HG03175 (cell line): ENCODE measurements around the gene RBFOX1.

Experiments used
- ATAC-seq: cut with Tn5 transposase; IDR thresholded peaks from one replicate; pipeline ENCODE4 v1.9.1; 2021; ENCODE audit warnings: mild to moderate bottlenecking, moderate library complexity; ENCODE audit not compliant: unreplicated experiment

The RBFOX1 gene

DNA sequence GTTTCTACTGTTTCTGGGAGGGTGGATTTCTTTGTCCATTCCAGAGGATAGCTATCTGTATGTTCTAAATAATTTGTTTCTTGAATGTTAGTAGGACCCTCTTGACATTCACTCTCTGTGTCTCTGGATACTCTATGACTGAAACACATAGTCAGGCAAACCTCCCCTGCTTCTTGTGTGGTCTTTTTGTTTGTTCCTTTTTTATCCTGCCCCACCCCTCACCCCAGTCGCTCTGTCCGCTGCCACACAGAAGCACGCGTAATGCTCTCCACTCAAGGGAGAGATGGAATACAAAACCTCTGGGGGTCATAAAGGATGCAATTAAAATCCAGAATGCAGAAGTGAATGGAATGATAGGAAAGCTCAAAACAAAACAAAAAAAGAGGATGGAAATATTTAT is 253.1 kb downstream of the RBFOX1 start:
- ATAC-seq, result no peak

DNA sequence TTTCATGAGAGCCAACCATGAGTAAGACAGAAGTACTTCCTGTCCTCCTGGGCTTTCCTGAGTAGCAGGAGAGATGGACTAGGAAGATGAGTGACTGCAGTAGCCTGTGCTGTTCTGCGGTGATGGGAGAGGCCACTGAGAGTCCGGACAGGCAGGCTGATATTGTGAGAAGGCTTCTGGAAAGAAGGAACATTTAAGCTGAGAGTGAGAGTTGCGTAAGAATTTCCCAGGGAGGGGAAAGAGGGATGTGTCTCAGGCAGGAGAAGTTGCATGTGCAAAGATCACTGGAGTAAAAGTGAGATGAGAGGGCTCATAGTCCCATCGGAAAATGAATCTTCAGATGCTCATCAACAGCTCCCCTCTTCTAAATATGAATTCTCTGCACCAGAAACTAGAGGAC is 258.3 kb downstream of the RBFOX1 start:
- ATAC-seq, result no peak

DNA sequence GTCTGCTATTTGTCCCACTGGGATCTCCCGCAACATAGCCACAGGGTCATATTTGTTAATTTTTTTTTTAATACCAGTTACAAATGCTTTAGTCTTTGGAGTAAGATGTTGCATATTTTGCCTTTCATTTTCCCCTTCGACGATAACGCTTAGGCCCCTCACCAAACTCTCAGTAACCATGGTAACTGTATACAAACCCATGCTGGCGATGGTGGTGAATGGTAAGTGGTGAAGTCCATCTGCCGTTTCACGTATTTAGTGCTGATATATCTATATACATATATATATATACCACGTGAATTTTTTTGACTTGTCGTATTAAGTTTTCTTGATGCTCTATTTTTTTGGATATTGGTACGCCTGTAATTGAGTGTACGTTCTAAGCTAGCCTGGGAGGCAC is 263.7 kb downstream of the RBFOX1 start:
- no peak for ATAC-seq

DNA sequence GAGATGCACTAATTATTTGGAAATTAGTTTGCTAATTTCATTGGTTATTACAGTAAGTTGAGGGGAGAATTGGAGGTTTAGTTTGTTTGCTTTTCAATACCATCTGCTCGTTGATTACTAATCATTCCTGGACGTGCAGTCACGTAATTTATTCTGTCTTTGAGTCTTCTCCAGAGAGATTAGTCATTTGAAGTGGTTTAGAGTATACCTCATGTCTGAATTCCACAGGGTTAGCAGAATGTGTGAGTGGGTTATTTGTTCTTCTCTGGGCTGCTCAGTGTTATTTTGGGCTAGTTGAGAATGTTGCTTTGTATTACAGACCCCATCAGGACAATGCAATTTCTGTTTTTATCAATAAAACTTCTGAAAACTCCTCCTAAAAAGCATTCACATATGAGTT is 265.0 kb downstream of the RBFOX1 start:
- ATAC-seq, result no peak

DNA sequence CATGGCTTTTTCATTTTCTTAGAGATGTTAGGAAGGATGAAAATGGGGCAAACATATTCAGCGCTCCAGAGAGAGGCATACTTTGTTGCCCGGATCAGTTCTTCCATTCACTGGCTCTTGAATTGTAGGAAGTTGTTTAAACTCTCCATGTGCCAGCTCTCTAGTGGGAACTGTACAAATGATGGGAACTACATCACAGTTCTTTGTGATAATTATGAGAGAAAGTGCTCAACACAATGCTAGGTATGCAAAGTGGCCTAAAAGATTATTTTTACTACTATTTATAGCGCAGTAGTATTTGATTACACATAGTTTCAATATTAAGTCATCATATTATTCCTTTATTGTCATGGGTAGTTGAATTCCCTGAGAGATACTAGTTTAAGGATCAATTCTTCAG is 268.5 kb downstream of the RBFOX1 start:
- no peak for ATAC-seq

DNA sequence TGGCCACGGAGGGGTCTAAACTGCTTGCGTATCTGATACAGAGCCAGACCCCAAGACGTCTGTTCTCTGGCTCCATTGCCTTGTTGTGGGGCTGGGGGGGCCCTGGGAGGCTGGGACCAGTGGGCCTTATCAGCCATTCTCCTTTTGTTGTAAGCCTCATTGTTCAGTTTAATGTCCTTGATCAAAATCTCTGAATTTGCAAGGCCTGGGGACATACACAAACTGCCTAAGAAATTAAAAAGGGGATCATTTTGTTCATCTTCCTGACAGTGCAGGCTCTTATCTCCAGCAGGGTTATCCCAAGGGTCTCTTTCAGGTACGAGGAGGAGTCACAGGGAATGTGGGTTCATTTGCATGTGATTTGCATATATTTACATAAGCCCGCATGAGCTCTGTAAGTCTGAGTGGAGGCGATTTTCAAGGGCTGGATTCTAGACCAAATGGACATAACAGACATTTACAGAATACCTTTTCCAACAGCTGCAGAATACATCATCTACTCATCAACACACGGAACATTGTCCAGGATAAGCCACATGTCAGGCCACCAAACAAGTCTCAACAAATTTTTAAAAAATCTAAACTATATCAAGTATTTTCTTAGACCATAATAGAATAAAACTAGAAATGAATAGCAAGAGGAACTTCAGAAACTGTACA is 269.8 kb downstream of the RBFOX1 start:
- no peak for ATAC-seq

DNA sequence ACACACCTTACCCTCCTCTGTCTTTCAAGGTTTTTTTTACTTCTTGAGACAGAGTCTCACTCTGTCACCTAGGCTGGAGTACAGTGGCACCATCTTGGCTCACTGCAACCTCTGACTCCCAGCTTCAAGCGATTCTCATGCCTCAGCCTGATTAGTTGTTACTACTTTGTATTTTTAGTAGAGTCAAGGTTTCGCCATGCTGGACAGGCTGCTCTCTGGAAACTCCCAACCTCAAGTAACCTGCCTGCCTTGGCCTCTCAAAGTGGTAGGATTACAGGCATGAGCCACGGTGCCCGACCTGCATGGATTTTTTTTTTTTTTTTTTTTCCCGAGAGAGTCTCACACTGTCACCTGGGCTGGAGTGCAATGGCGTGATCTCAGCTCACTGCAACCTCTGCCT is 273.2 kb downstream of the RBFOX1 start:
- no peak for ATAC-seq

DNA sequence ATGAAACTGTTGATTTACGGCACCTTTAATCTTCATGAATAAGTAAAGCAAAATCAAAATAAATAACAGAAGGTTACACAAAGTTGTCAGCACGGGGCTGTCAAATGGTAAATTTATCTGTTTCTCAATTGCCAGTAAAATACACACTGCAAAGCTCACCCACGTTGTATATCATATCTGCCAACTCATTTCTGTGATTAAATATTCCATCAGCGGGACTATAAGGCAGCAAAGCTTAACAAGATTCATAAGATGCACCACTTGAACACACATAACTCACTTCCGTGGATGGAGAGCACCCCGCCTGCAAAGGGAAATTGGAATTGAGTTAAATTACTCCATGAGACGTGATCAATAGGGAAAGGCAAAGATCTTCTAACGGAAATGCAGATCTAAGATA is 280.0 kb downstream of the RBFOX1 start:
- ATAC-seq, result no peak

DNA sequence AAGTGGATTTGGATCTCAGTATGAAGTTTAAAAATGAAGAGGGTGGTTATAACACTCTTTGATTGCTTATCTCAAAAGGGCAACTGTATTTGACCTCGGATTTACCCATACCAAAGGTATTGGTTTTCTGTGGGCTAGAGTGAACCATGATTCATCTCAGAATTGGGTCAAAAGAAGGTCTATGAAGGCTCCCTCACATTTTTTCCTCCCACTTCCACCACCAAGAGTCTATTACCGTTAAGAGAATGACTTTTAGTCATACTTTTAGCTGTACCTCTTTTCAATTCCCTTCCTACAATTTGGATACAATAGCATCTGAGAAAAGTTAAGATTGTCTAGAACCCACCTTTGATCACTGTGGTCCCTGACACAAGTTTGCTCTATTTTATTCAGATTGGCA is 280.9 kb downstream of the RBFOX1 start:
- no peak for ATAC-seq

DNA sequence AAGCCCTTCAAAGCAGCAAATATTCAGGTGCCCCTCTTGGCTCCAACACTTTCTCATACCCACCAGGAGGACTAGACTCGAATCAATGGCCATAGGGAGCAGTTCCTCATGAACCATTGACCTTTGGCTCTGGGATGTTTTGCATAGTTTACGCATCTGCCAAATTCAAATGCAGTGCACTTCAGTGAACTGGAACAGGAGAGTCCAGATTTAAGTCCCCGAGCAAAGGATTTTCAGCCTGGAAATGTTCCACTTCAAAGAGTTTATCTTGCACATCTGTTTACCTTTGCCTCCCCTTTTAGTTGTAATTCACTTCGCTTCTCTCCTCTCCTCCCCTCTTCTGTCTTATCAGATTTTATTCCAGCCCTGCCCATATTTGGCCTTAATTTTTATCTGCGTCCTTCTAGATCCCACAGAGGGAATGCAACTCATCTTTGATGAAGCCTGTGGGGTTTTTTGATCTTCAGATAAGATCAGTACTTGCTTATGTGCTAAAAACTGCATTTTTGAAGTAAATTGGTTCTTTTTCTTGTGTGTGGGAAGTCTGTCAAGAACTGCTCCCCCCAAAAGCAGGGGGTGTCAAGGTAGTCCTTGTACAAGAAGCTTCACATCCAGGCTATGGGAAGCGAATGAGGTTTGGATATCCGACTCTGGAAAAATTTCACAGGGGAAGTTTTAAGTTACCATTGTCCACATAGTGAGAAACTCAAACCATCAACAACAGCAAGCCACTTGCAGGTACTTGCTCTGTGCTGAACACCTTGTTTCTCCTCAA is 281.6 kb downstream of the RBFOX1 start:
- no peak for ATAC-seq

DNA sequence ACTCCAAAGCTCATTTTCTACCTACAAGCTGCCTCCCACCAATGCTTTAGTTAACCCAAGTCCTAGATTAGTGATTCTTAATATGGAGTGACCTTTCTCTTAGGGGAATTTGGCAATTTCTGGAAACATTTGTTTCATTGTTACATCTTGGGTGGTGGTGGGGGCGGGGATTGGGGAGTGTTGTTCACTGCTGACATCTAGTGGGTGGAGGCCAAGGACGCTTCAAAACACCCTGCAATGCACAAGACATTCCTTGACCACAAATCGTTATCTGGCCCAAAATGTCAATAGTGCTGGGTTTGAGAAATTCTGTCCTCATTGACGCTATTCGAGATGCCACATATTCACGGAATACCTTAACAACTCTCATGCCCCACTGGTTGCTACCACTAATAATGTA is 282.9 kb downstream of the RBFOX1 start:
- no peak for ATAC-seq

DNA sequence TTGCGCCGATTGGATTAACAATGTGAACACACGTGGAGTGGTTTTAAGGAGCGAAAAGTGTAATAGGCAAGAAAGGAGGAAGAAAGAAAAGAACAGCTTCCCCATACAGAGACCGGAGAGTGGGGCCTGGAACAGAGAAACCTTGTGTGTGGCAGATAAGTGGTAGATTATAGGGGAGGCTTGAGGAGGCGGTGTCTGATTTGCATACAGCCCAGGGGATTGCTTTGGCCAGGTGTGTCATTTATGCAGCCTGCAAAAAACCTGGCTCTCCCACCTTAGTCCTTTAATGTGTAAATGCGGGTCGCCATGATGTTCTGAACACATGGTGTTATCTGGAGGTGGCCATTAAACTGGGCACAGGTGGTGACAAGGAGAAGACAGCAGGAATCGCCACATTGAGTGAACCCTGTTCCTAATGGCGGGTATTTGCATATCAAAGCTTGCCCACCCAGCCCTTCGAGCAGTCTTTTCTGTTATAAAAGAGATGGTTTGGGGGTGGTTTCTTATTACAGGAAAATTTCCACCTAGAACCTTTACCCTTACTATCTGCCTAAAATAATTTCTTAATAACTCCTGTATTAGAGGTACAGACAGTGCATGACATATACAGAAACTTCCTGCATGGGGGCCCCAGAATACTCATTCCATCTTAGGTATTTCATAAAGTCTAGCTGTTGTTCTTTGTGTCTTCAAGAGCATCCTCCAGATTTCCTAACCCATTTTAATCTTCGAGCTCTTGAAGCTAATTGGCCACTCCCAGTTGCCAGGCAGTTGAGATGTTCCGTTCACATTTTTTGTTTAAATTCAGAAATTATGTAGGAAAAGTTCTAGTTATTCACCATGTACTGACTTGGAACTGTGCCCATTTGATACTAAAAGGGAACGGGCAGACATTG is 292.5 kb downstream of the RBFOX1 start:
- ATAC-seq, result no peak

DNA sequence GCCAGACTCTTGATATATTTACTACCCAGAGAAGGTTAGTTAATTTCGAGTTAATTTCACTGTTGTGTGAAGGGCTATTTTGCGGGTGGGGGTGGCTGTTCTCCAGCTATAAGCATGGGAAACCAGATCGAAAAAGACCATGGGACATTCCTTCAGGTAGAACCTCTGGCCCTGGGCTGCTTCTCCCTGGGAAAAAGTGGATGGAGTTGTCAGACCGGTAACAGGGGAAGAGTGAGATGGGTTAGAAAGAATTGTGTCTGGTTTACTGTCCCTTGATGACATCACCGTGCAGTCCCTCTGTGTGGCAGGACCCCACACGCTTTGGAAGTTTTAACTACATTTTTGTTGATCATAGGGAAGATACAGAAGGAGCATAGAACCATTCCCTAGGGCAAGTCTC is 296.3 kb downstream of the RBFOX1 start:
- no peak for ATAC-seq

DNA sequence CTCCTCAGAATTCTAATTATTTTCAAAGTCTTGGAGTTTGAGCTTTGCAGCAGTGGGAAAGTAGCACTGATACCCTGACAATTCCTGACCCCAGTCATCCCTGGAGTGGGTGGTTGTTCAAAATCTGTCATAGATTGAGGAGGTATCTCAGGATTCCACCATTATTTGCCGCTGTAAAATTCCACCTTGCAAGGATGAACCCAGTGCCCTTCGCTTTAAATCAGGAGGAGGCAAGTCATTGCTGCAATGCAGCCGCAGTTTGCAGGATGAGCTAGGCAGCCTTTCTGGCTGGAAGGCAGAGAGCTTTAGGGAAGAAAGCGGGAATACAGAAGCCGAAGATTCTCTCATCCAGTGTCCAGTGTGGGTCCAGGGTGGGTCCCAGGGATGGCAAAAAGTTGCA is 296.9 kb downstream of the RBFOX1 start:
- no peak for ATAC-seq

DNA sequence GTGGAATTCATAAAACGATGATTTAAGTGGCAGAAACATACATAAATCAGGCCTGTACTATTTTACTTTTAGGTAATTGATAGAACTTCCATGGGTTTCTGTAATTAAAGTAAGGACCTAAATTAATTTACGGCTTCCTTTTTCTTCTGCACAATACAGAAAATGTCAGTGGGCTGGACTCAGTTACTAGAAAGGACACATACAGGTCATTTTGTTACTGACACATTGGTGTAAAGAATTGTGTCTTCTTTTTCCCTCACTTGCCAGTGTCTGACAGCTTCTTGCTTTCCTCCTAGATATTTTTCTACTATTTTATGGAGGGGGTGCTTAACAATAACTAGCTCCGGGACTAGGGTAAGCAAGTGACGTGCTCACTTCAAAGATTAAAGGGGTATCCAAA is 304.8 kb downstream of the RBFOX1 start:
- ATAC-seq, result no peak

DNA sequence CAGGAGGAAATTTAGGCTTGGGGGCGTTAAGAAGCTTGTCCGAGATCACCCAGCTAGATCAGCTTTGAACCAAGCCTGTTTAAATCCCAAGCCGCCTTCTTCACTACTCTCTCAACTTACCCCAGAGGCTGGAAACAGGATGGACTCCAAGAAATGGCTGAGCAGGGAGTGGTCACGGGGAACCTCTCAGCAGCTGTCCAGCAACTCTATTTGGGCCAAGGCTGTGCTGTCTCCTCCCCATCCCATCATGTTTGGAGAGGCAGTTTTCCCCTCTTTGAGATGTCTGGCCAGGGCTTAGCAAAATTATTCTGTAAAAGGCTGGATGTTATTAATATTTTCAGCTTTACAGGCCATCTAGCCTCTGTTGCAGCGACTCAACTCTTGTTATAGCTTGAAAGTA is 305.7 kb downstream of the RBFOX1 start:
- no peak for ATAC-seq

DNA sequence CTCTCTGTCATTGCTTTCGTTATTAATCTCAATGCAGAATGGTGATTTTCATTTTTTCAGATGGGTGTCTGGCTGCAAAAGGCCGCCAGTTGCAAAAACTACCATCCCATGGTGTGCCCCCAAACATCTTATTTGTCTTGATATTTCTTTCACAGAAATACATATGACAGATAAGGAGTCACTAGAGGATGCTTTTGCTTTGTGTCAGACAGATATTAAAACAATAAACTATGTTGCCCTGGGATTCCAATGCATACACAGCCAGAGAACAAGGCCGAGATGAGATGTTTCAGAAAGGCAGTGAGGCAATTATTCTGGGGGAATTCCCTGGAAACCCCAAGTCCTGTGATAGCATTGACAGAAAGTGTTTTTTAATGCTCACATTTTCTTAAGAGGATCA is 307.7 kb downstream of the RBFOX1 start:
- no peak for ATAC-seq

DNA sequence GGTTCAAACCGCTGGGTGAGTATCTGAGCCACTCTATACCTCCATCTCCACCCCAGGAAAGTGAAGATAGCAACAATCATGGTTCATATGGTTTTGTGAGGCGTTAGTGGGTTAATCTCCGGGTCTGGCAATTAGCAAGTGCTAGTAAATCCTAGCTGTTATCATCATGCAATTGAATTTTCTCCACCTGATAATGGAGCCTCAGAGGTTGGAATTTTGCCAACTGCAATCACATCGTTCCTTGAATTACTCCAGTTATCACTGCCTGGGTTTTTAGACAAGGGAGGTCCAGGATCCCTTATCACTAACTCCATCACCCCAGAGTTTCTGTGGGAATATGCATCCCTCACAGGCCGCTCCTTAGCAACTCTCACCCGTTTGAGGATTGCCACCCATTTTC is 311.5 kb downstream of the RBFOX1 start:
- no peak for ATAC-seq

DNA sequence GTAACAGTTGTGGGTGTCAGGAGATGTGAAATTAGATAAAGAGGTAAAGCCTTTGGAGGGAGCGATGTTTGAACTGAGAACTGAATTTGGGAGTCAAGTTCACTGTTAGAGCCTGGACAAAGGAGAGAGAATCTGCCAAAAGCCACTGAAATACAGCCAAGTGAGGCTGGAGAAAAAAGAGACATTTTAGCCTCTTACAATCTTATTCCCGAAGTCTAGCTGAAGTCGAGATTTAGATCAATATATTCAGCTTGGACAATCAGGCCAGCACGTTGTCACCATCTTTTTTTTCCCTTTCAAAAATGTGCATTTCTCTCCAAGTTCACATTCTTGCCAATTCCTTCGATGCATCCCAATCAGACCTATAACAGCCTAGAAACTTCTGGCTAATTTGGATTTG is 312.2 kb downstream of the RBFOX1 start:
- no peak for ATAC-seq

DNA sequence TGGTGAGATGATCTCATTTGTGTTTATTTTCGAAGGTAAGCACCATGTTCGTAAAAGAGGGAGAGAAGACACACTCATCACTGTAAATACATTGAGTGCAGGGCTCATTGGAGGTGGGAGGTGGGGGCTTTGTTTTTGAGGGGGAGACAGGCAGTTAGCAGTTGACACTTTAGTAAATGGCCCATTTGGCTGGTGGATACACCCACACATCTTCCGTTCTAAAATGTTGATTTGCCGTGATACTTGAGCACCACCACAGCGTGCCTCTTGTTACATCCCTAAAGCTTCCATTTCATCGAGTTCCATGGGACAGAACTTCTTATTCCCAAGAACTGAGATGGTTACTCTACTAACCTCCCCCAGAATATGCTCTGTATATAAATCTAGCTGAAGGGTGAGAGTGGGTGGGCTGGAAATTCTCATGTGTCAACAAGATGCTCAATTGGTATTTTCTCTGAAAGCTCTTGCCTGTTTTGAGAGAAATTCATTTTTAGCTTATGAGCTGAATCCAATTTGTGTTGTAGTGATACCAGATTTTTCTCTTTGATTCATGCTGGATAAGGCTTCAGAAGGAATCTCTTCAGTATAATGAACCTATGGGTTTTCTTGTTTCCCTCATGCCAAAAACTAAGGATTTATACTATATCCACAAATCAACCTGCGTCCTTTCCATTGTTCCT is 314.3 kb downstream of the RBFOX1 start:
- ATAC-seq, result no peak

DNA sequence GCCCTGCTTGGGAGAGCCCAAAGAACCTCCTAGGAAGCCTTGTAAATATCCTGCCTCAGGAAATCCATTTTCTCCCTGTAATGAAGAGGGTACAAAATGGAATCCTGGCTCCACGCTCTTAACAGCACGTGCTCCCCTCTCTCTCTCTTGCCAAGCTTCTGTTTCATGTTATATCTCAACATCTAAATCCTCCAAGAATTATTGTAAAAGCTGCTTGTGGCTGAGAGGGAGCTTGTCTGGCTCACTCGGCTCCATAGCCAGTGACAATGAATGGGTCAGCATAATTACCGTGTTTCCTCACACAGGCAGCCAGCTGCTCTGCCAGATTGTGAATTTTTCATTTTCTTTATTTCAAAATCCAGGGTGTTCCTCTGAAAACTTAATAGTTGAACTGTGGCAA is 317.8 kb downstream of the RBFOX1 start:
- ATAC-seq, result no peak
